Mucosa of descending colon (tissue), 3 donors: ENCODE data around the gene GRIN3B. TPM values are rescaled to one million over a fixed set of nuclear protein-coding genes. Genes with fewer than 3 reads are reported as not detected.

Source experiments
- ATAC-seq: fragments of 200-7000 bp; cut with Tn5 transposase; one replicate; pipeline ENCODE4 v1.9.1; 2020; ENCODE audit warnings: mild to moderate bottlenecking, moderate library complexity
- DNase-seq, 3 donors: peaks; one replicate each; pipeline ENCODE4 v3.0.0-alpha.2; 2020
- H3K36me3 ChIP-seq: fragments of 200-600 bp; one replicate; pipeline ENCODE4 v1.8.0; 2021; ENCODE audit warnings: low read depth, mild to moderate bottlenecking
- H3K4me1 ChIP-seq: fragments of 200-600 bp; one replicate; pipeline ENCODE4 v1.8.0; 2021; ENCODE audit warnings: low read depth, mild to moderate bottlenecking
- H3K4me3 ChIP-seq: fragments of 200-600 bp; one replicate; pipeline ENCODE4 v1.8.0; 2021; ENCODE audit warnings: mild to moderate bottlenecking
- H3K9me3 ChIP-seq: fragments of 200-600 bp; one replicate; pipeline ENCODE4 v1.8.0; 2021; ENCODE audit warnings: mild to moderate bottlenecking
- CTCF ChIP-seq: fragments of 200-600 bp; IDR thresholded peaks from one replicate; pipeline ENCODE4 v1.8.0; 2022; ENCODE audit warnings: antibody characterized with exemption, mild to moderate bottlenecking
- intact Hi-C, 2 donors: fragments of 100-400 bp; cut with DNase I in 1 of 2; cut with micrococcal nuclease in 1 of 2; formaldehyde crosslinking; loops; one replicate each; pipeline versions ENCODE4 v1.11.0 to v1.11.1; 2022; cut with DNase I, micrococcal nuclease
- total RNA-seq, 3 donors: library from RNA; stranded (reverse); fragmentation: NEBNext Ultra II Directional in 2 of 3; extraction: Animal tissue kit (Norgen Biotek cat#: 25700) in 2 of 3; gene quantifications; one replicate each; pipeline versions ENCODE4 v1.2.1 to v1.2.4, GENCODE V29; 2021 to 2023
- donor health status: DM: no; HTN: no; CAD: no; lungs with moderate emphysema.
- donor health status: DM: no; HTN: no; CAD: no.
- donor health status: DM: no; HTN: yes; CAD: no.

The GRIN3B gene
- total RNA-seq, 3 donors from 2014 or later = not detected

GRCh38 chr19:1038978-1039645 lies 38.9 kb downstream of the GRIN3B start:
- no peaks in the 10 kb centered on the region for H3K9me3 ChIP-seq
- intact Hi-C loops = no loop called here
- no peak for ATAC-seq
- no peaks in the 10 kb centered on the region for H3K36me3 ChIP-seq
- no peak for TF ChIP-seq CTCF
- no peak overlapping the region for H3K4me3 ChIP-seq
- H3K4me1 ChIP-seq = peaks cover 41% of the 10 kb centered on the region
- DNase-seq = peak in 2 of 3 donors; percentile 51 to 63

GRCh38 chr19:1039646-1040475 lies 39.6 kb downstream of the GRIN3B start, which contains the start of gene ABCA7:
Gene ABCA7, plus strand, starts transcription at chr19:1040107. Its CDS starts 1,255 bp downstream, at chr19:1041362.
- TF ChIP-seq CTCF = no peak
- intact Hi-C loops = no loop called here
- ATAC-seq (peak; percentile 83), DNase-seq (peak; percentile 99 to 100 (median 99))
- no peaks in the 10 kb centered on the region for H3K36me3 ChIP-seq
- H3K9me3 ChIP-seq = no peaks in the 10 kb centered on the region
- peak within 1 kb of the TSS; percentile 19 for H3K4me3 ChIP-seq
- H3K4me1 ChIP-seq = peaks cover 41% of the 10 kb centered on the region

GRCh38 chr19:1040476-1041271 lies 40.5 kb downstream of the GRIN3B start:
- Histone ChIP-seq H3K4me3 (peak overlapping the region; percentile 19), H3K9me3 (no peaks in the 10 kb centered on the region), H3K36me3 (no peaks in the 10 kb centered on the region), H3K4me1 (peaks cover 41% of the 10 kb centered on the region)
- DNase-seq = peak; percentile 93 to 96 (median 95)
- intact Hi-C loops = no loop called here
- peak; percentile 65 for ATAC-seq
- no peak for TF ChIP-seq CTCF

GRCh38 chr19:1041272-1041834 lies 41.1 kb downstream of the GRIN3B start:
- TF ChIP-seq CTCF = no peak

More at GRCh38 chr19:1041272-1041834, 41.1 kb downstream of the GRIN3B start:
- intact Hi-C loops = no loop called here
- Histone ChIP-seq H3K4me1 (peaks cover 41% of the 10 kb centered on the region), H3K4me3 (no peak overlapping the region), H3K9me3 (no peaks in the 10 kb centered on the region), H3K36me3 (no peaks in the 10 kb centered on the region)
- ATAC-seq (peak; percentile 1), DNase-seq (peak in 1 of 3 donors; percentile 62)
